NCI-H748 (cell line): Measurements from ENCODE around the gene OLR1.
"Not testable (repeated sequence)": the region's sequence is repeated elsewhere in the genome, so short reads cannot be mapped to it uniquely, and the experiment has no call there.

Experiments
- DNase-seq: peaks from one replicate; lab custom pipeline; 2025; ENCODE audit not compliant: unreplicated experiment; lab: John Stamatoyannopoulos, UW

Gene OLR1

DNA sequence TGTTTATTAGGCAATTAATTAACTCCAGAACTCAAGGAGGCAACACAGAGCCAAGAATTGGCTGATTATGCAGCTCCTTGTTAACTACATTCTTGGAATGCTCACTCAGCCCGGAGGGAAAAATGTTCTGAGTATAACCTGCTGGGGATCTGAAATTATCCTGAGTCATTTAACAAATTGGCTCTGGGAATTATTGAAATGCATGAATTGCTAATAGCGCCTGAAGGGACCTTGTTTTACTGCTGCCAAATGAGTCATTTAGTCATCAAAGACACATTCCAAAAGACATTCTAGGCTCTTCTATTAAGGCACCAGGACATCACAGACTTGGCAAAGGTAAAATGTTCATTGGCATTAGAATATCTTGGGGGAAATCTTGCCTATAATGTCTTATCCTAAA is 19.9 kb upstream of the OLR1 start:
- DNase-seq: no peak

- peak; percentile 49 for DNase-seq
Measured at GRCh38 chr12:10190558-10191388, 18.8 kb upstream of the OLR1 start.

DNA sequence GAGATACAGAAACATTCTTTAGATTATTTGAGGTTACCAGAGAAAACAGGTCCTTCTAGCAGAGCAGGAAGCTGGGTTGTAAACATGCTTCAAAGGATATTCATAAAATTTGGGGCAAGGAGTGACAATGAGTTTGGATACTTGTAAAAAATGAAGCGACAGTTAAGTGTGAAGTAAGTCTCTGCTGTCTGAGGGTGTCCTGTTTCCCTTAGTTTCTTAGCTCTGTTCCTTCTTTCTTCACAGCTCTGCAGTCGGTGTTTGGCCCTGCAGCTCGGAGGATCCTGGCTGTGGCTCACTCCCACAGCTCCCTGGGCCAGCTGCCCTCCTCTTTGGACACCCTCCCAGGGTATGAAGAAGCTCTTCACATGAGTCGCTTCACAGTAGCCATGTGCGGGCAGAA is 17.7 kb upstream of the OLR1 start:
- DNase-seq: no peak

DNA sequence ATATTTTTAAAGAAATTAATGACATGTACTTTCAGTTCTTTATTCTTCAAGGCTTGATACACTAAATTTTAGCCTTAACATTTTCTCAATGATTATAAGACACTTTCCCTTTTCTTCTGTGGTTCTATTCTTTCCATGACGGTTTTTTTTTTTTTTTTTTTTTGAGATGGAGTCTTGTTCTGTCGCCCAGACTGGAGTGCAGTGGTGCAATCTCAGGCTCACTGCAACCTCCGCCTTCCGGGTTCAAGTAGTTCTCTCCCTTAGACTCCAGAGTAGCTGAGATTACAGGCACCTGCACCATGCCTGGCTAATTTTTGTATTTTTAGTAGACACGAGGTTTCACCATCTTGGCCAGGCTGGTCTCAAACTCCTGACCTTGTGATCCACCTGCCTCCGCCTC is 15.0 kb upstream of the OLR1 start:
- not testable (repeated sequence) for DNase-seq

GRCh38 chr12:10186299-10186698 is 14.4 kb upstream of the OLR1 start:
- no peak for DNase-seq

DNA sequence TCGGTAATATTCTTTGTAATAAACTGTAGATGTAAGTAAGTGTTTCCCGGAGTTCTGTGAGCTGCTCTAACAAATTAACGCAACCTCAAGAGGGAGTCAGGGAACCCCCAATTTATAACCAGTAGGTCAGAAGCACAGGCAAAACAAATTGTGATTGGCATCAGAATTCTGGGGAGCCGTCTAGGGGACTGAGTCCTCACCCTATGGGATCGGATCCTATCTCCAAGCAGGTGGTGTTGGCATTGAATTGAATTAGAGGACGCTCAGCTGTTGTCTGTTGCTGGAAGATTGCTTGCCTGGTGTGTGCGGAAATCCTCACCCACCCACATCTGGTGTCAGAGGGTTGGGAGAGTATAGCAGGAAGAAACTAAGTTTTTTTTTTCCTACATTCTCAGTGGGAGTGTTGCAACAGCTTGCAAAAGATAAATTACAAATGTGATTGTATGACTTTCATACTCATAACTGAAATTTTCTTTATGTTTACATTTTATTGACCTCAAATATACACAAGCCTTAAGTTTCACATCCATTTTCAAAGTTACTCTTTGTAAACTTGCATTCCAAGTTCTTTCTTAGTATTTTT is 12.4 kb upstream of the OLR1 start:
- DNase-seq: no peak

DNA sequence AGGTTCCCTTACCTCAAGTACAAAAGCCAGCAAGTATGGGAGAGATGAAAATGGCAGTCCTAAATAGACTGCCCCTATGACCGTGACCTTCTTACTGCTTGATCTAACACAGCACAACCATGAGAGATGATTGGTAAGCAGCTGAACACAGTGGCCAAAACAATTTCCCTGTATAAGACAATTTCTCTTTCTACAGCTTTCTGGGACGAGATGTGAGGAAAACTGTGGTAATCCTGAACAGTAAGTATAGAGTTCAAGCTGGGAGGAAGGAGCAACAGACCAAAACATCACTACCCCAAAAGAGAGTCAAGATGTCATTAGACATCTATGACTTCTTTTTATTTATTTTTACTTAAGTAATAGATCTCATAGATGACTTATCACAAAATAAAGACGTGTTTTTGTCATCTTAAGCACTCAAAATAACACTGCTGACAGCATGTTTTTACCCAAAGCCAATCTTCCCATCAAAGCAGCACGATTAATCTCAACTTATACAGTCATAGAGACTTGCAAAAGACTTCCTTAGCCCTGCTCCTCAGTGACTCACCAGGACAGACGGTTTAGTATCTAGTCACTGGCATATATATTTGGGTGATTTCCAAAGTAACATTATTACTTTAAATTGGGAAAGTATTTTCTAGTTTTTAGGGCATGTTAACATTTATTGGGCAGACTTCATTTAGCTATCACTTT is 10.6 kb upstream of the OLR1 start:
- DNase-seq: no peak

DNA sequence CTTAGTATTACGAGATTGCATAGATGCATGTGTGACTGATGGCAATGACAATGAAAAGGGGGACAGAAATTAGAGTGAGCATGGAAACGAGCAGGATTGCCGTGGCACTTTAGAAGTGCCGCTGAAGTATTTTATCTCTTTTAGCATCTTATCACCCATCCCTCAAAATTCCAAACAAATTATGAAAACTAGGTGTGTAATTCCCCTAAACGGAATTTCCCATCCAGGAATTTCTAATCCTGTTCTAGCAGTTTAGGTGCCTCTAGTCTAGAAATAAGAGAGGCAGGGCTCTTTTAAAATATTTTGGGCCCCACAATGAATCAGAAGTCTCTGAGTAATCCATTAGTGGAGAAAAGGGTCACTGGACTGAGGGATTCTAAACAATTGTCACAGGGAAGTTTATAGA is 7.8 kb upstream of the OLR1 start:
- no peak for DNase-seq

GRCh38 chr12:10178821-10179220 is 6.9 kb upstream of the OLR1 start, which contains the start of gene TMEM52B:
TSS of gene TMEM52B (plus strand) at chr12:10179032. CDS start at chr12:10179575, 543 bp downstream.
- no peak for DNase-seq

GRCh38 chr12:10175846-10176636 is 4.1 kb upstream of the OLR1 start:
- no peak for DNase-seq

DNA sequence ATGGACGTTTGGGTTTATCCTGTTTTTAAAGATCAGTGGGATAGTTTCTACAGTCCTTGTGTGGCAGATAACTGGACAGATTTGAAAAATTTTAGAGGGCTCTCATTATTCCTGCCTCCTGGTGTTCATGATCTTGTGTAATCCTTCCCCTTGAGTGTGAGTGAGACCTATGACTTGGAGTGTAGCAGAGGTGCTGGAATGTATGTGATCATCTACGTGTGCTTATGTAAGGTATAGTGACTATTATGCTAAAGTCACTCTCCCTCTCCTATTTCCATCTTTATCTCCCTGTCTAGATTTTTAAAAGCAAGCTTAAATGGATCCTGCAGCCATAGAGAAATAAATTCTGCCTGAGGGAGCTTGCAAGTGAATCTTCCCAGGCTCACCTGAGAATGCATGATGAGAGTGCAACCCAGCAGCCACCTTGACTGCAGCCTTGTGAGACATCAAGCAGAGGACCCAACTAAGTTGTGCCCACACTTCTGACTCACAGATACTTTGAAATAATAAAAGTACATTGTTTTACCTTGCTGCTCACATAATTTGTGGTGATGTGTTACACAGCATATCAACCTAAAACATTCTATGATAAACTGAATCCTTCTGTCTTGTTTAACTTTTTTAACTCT is 3.2 kb upstream of the OLR1 start:
- no peak for DNase-seq

GRCh38 chr12:10170216-10170615 is 1.7 kb downstream of the OLR1 start:
- DNase-seq: no peak

GRCh38 chr12:10169104-10169503 is 2.8 kb downstream of the OLR1 start:
- no peak for DNase-seq

GRCh38 chr12:10167599-10167998 is 4.3 kb downstream of the OLR1 start:
- no peak for DNase-seq

GRCh38 chr12:10165421-10165820 is 6.5 kb downstream of the OLR1 start:
- DNase-seq: no peak

DNA sequence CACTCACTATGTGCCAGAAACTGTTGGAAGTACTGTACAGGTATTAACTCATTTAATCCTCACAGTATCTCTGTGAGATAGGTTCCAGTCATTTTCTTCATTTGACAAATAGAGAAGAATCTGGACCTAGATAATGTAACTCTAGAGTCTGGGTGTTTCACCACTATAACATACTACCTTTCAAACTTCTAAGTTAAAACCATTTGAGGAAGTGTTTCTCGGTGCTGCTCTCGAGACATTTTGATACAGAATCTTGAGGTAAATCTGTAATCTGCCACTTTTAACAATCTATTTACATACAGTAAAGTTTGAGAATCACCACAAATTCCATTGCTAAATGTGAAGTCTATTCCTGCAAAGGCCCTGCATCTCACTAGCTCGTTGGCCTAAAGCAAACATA is 8.8 kb downstream of the OLR1 start:
- DNase-seq: no peak

GRCh38 chr12:10160617-10161385 is 11.1 kb downstream of the OLR1 start:
- DNase-seq: no peak

DNA sequence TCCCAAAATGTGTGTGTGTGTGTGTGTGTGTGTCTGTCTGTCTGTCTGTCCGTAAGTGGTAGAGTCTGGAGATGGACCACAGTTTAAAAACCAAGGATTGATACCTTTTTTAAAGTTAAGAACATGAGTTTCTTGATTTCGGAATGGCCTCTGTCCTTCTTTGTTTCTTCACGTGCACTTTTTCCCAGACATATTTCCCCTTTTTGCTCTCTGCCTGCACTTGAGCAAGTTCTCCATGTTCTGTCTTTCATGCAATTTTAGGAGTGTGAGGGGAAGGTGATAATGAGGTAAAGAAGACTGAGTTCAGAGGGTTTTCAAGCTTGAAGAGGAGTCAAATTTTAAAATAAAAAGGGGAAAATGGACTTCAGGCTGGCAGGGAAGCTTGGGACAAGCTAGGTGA is 12.7 kb downstream of the OLR1 start:
- DNase-seq: no peak

- DNase-seq: no peak
Measured at GRCh38 chr12:10158406-10158805, 13.5 kb downstream of the OLR1 start.

- DNase-seq: no peak
Measured at GRCh38 chr12:10155966-10156365, 16.0 kb downstream of the OLR1 start.
